MM.1S (cell line): ENCODE results near the gene SLC12A3.
"Not testable (repeated sequence)": the region's sequence is repeated elsewhere in the genome, so short reads cannot be mapped to it uniquely, and the experiment has no call there.

Source experiments
- DNase-seq: peaks from one replicate; pipeline ENCODE4 v3.0.0-alpha.2; 2015
- H2AFZ ChIP-seq: fragments of 300-600 bp; sonication (generic); 2 replicates; pipeline ENCODE4 v1.6.0; 2016; ENCODE audit warnings: antibody characterized with exemption, low read length
- H3F3A ChIP-seq: fragments of 300-600 bp; sonication (generic); 2 replicates; pipeline ENCODE4 v1.6.1; 2016; ENCODE audit warnings: mild to moderate bottlenecking, antibody characterized with exemption, low read length, moderate library complexity, mixed read lengths; ENCODE audit not compliant: insufficient read depth
- H3K27ac ChIP-seq: fragments of 300-600 bp; sonication (generic); 2 replicates; pipeline ENCODE4 v1.5.1; 2016; ENCODE audit warnings: mild to moderate bottlenecking, low read length
- H3K27me3 ChIP-seq: fragments of 300-600 bp; sonication (generic); replicated peaks from 2 replicates; pipeline ENCODE4 v1.6.0; 2016; ENCODE audit warnings: low read length; ENCODE audit not compliant: insufficient read depth
- H3K36me3 ChIP-seq: fragments of 300-600 bp; sonication (generic); replicated peaks from 2 replicates; pipeline ENCODE4 v1.6.1; 2016; ENCODE audit warnings: mild to moderate bottlenecking, low read length, mixed read lengths; ENCODE audit not compliant: insufficient read depth
- H3K4me1 ChIP-seq: fragments of 300-600 bp; sonication (generic); 2 replicates; pipeline ENCODE4 v1.6.1; 2016; ENCODE audit warnings: low read length, mixed read lengths
- H3K4me2 ChIP-seq: fragments of 300-600 bp; sonication (generic); 2 replicates; pipeline ENCODE4 v1.6.0; 2016; ENCODE audit warnings: low read depth, low read length
- H3K4me3 ChIP-seq: fragments of 300-600 bp; sonication (generic); 2 replicates; pipeline ENCODE4 v1.5.1; 2016; ENCODE audit warnings: low read length, mixed read lengths
- H3K79me2 ChIP-seq: fragments of 300-600 bp; sonication (generic); 2 replicates; pipeline ENCODE4 v1.6.1; 2016; ENCODE audit warnings: mixed run types, low read length, mixed read lengths
- H3K9ac ChIP-seq: fragments of 300-600 bp; sonication (generic); 2 replicates; pipeline ENCODE4 v1.6.1; 2016; ENCODE audit warnings: low read length, mixed read lengths
- H3K9me2 ChIP-seq: fragments of 300-600 bp; sonication (generic); replicated peaks from 2 replicates; pipeline ENCODE4 v1.6.1; 2016; ENCODE audit warnings: mild to moderate bottlenecking, low read length, mixed read lengths; ENCODE audit not compliant: insufficient read depth
- H3K9me3 ChIP-seq: fragments of 300-600 bp; sonication (generic); replicated peaks from 2 replicates; pipeline ENCODE4 v1.6.1; 2016; ENCODE audit warnings: mild to moderate bottlenecking, low read length, mixed read lengths; ENCODE audit not compliant: insufficient read depth
- H4K20me1 ChIP-seq: fragments of 300-600 bp; sonication (generic); 2 replicates; pipeline ENCODE4 v1.6.1; 2016; ENCODE audit warnings: mild to moderate bottlenecking, low read length, moderate library complexity, mixed read lengths; ENCODE audit not compliant: insufficient read depth
- EZH2 ChIP-seq: fragments of 300-600 bp; sonication (generic); optimal IDR thresholded peaks from 2 replicates; pipeline ENCODE3; 2017; ENCODE audit warnings: low read depth, mild to moderate bottlenecking, antibody characterized with exemption, low read length, mixed read lengths
- EZH2phosphoT487 ChIP-seq: fragments of 300-600 bp; sonication (generic); IDR thresholded peaks from 2 replicates; pipeline ENCODE4 v1.6.1; 2018; ENCODE audit warnings: antibody characterized with exemption, low read length
- TF ChIP-seq, protein P1 (sequence below): fragments of 300-600 bp; sonication (generic); IDR thresholded peaks from 2 replicates; pipeline ENCODE4 v1.5.1; 2016; ENCODE audit warnings: antibody characterized with exemption, low read length, mixed read lengths

Gene SLC12A3

DNA sequence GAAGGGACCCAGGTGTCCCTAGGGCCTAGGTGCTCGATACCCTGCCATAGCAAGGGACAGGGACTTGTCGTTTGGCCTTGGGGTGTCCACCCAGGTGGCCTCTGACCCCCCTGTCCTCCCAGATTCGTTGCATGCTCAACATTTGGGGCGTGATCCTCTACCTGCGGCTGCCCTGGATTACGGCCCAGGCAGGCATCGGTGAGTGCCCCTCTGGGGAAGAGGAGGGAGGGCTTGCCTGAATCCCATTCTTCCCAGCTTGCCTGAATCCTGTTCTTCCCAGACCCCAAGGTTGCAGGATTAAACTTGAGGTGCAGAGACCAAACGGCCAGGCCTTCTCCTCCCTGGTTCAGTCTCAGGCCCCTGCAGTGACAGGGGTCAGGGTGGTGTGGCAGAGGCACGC, 3.2 kb downstream of the SLC12A3 start:
- no peaks in the 10 kb centered on the region for H3K36me3 ChIP-seq
- H3K9ac ChIP-seq: no peak overlapping the region
- H2AFZ ChIP-seq: no peak overlapping the region
- no peaks in the 10 kb centered on the region for H3K27me3 ChIP-seq
- H3F3A ChIP-seq: 0 out of 2 replicates have a peak, but pooled peaks cover under 1% of the 10 kb centered on the region
- no peak overlapping the region for H3K4me3 ChIP-seq
- no peak for DNase-seq
- TF ChIP-seq EZH2phosphoT487: no peak
- TF ChIP-seq EZH2: no peak
- TF ChIP-seq, protein P1, sequence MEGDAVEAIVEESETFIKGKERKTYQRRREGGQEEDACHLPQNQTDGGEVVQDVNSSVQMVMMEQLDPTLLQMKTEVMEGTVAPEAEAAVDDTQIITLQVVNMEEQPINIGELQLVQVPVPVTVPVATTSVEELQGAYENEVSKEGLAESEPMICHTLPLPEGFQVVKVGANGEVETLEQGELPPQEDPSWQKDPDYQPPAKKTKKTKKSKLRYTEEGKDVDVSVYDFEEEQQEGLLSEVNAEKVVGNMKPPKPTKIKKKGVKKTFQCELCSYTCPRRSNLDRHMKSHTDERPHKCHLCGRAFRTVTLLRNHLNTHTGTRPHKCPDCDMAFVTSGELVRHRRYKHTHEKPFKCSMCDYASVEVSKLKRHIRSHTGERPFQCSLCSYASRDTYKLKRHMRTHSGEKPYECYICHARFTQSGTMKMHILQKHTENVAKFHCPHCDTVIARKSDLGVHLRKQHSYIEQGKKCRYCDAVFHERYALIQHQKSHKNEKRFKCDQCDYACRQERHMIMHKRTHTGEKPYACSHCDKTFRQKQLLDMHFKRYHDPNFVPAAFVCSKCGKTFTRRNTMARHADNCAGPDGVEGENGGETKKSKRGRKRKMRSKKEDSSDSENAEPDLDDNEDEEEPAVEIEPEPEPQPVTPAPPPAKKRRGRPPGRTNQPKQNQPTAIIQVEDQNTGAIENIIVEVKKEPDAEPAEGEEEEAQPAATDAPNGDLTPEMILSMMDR: no peak
- peaks cover 29% of the 10 kb centered on the region for H3K4me1 ChIP-seq
- H3K4me2 ChIP-seq: no peak overlapping the region
- no peaks in the 10 kb centered on the region for H3K9me2 ChIP-seq
- H4K20me1 ChIP-seq: no peaks in the 10 kb centered on the region
- H3K27ac ChIP-seq: no peak overlapping the region
- no peaks in the 10 kb centered on the region for H3K9me3 ChIP-seq
- peaks cover 17% of the 10 kb centered on the region for H3K79me2 ChIP-seq

DNA sequence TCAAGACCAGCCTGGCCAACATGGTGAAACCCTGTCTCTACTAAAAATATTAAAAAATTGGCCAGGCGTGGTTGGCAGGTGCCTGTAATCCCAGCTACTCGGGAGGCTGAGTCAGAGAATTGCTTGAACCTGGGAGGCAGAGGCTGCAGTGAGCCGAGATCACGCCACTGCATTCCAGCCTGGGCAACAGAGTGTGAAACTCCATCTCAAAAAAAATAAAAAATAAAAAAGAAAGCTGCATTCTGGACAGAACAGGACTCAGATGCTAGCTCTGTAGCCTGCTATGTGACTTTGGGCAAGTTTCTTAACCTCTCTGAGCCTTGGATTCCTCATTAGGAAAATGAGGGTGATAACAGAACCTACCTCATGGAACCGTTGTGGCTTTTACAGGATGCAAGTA, 3.8 kb downstream of the SLC12A3 start:
- DNase-seq, H3K4me2 ChIP-seq, H3F3A ChIP-seq, H3K36me3 ChIP-seq, H4K20me1 ChIP-seq, H3K4me3 ChIP-seq, H2AFZ ChIP-seq, H3K9me2 ChIP-seq, H3K9me3 ChIP-seq, H3K27me3 ChIP-seq, H3K9ac ChIP-seq, H3K27ac ChIP-seq: not testable (repeated sequence)
- H3K4me1 ChIP-seq: peaks cover 26% of the 10 kb centered on the region
- peaks cover 17% of the 10 kb centered on the region for H3K79me2 ChIP-seq

DNA sequence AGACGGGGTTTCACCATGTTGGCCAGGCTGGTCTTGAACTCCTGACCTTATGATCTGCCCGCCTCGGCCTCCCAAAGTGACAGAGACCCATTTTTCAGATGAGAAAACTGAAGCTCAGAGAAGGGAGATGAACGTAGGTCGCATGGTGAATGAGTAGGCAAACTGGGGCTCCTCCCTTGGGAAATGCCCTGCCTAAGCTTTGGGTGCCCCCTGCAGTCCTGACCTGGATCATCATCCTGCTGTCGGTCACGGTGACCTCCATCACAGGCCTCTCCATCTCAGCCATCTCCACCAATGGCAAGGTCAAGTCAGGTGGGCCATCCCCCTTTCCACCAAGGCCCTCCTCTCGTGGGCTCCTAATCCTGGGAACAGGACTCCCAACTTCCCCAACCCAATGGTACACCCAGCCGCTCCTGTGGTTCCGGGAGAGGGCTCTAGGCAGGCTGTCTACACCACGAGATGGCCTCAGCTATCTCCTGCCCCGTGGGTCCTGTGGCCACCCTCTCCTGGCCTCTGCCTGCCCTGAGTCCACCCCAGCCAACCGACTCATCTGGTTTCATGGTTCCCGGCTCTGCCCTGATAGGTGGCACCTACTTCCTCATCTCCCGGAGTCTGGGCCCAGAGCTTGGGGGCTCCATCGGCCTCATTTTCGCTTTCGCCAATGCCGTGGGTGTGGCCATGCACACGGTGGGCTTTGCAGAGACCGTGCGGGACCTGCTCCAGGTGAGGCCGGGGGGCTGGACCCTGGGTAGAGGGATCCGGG, 4.7 kb downstream of the SLC12A3 start:
- no peak overlapping the region for H3K27ac ChIP-seq
- no peaks in the 10 kb centered on the region for H3K27me3 ChIP-seq
- no peaks in the 10 kb centered on the region for H3F3A ChIP-seq
- no peak overlapping the region for H3K9ac ChIP-seq
- H3K79me2 ChIP-seq: peaks cover 17% of the 10 kb centered on the region
- no peak overlapping the region for H3K4me2 ChIP-seq
- no peaks in the 10 kb centered on the region for H3K9me2 ChIP-seq
- H3K4me3 ChIP-seq: no peak overlapping the region
- peak; percentile 24 for DNase-seq
- H3K36me3 ChIP-seq: no peaks in the 10 kb centered on the region
- no peak overlapping the region for H2AFZ ChIP-seq
- no peaks in the 10 kb centered on the region for H3K9me3 ChIP-seq
- H3K4me1 ChIP-seq: peaks cover 26% of the 10 kb centered on the region
- no peaks in the 10 kb centered on the region for H4K20me1 ChIP-seq
- TF ChIP-seq EZH2 (no peak), EZH2phosphoT487 (no peak)
- TF ChIP-seq, protein P1: peak; percentile 35

- no peak for TF ChIP-seq EZH2
- no peak for TF ChIP-seq EZH2phosphoT487
- TF ChIP-seq, protein P1: no peak
- Histone ChIP-seq H2AFZ (no peak overlapping the region), H3K36me3 (no peaks in the 10 kb centered on the region), H3K9me3 (no peaks in the 10 kb centered on the region), H3K9ac (no peak overlapping the region), H3K4me2 (no peak overlapping the region), H3K4me1 (peaks cover 26% of the 10 kb centered on the region), H3K27me3 (no peaks in the 10 kb centered on the region), H3F3A (no peaks in the 10 kb centered on the region), H4K20me1 (no peaks in the 10 kb centered on the region), H3K9me2 (no peaks in the 10 kb centered on the region), H3K79me2 (peaks cover 17% of the 10 kb centered on the region), H3K4me3 (no peak overlapping the region), H3K27ac (no peak overlapping the region)
- DNase-seq: no peak
Observed at GRCh38 chr16:56870276-56870888, 5.4 kb downstream of the SLC12A3 start.
